NCI-H1436 treated with DMSO at 0.1 percent for 48 hours (cell line): Measurements from ENCODE around the gene STK4.
A peak's percentile ranks its signal among the peaks of the same experiment; 100 is the strongest.

ENCODE experiments used
- DNase-seq: peaks from one replicate; lab custom pipeline; 2025; lab: John Stamatoyannopoulos, UW

The STK4 gene

DNA sequence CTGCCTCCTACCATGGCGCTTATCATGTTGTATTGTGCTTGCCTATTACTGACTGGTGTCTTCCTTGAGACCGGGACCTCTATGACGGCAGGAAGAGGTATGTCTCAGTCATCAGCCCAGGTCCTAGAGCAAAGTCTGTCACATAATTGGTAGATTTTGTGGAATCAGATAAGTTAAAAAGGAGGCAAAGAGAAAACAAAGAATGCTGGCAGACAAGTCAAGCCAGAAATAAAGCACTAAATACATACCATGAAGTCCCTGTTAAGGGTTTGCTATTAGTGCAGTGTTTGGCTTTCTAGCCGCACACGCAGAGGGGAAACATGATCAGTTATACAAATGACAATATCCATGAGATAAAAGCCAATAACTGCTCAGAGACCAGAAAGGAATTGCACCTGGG is 12.1 kb upstream of the STK4 start:
- DNase-seq: no peak

DNA sequence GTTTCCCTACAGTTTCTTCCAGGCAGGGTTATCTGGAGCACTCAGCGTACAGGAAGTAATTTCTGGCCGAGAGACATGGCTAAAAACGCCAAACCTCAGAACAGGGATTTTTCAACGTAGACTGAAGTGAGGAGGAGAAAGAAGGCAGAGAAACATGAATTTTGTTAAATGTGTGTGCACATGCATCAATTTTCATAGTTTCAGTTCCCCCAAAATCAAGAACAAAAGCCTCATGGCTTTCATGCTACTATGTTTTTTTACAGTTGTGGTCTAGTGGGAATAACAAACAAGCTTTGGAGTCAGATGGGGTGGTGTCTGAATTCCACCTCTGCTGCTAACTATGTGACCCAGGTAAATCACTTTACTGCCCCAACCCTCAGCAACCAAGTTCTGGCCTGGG is 11.0 kb upstream of the STK4 start:
- DNase-seq: no peak

DNA sequence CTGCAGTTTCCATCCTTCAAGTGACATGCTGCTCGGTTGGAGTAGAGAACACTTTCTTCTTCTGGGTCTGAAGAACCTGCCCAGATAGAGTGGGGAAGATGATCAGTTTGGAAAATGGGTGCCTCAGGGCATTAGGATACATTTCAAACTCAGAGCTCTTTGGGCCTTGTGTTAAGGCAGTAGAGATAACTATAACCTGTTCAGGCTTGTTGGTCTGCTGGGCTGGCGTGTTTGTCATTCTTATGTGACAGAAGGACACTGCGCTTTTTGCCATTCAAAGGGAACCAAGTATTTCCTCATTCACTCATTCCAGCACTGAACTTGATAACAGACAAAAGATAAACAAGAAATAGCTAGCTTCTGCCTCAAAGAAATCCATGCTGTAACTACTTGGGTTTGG is 9.9 kb upstream of the STK4 start:
- DNase-seq: no peak

DNA sequence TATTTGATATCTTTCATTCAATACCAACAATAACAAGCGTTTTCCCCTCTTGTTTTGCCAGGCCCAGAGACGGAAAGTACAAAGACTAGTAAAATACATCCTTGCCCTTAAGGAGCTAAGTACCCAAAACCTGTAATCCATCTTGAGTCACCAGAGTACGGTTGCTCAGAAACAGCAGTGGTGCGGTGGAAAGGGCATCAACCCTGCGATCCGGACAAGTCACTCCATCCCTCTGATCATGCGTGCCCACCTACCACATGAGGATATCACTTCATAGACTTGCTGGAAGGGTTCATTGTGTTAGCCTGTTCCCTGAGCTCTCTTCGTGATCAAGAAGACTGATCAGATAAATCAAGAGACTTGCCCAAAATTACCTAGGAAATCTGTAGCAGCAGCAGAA is 8.0 kb upstream of the STK4 start:
- DNase-seq: no peak

DNA sequence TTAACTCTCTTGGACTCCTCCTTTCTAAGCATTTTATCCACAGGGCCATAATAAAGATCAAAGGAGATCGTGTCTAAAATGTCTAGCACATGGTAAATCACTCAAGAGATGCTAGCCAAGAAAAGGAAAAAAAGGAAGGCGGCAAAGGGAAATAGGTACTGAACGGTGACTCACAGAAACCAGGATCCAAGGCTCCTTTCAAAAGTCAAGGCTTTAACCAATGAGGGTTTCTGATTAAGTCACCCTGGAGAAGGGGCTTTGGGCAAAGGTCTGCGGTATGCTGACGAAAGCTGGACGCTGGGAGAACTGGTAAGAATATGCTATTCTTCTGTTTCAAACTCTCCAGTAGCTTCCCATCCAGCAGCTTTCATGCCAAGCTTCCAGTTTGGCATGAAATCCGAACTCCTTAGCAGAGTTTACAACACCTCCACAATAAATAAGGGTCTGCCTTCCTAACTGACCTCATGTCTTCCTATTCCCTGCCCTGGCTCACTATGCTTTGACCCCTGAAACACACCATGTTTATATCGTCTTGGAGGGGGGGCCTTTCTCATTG is 7.2 kb upstream of the STK4 start:
- DNase-seq: no peak

DNA sequence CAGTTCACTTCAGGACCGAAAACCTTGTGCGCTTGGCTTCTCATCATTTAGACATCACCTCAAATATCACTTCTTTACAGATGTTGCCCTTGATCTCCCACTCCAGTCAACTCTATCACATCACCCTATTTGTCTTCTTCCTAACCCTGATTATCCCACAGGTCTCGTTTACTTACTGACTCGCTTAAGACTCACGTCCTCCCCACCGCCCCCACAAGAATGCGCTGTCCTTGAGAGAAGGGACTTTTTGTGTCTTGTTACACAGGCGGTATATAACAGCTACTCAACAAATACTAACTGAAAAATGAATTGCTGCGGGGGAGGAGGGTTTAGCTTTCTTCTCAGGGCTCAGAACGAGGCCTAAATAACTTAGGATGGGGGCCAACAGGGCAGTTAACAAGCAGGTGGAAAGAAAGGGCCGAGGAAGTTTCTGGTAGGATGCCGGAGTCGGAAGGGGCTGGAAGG is 6.6 kb upstream of the STK4 start:
- no peak for DNase-seq

DNA sequence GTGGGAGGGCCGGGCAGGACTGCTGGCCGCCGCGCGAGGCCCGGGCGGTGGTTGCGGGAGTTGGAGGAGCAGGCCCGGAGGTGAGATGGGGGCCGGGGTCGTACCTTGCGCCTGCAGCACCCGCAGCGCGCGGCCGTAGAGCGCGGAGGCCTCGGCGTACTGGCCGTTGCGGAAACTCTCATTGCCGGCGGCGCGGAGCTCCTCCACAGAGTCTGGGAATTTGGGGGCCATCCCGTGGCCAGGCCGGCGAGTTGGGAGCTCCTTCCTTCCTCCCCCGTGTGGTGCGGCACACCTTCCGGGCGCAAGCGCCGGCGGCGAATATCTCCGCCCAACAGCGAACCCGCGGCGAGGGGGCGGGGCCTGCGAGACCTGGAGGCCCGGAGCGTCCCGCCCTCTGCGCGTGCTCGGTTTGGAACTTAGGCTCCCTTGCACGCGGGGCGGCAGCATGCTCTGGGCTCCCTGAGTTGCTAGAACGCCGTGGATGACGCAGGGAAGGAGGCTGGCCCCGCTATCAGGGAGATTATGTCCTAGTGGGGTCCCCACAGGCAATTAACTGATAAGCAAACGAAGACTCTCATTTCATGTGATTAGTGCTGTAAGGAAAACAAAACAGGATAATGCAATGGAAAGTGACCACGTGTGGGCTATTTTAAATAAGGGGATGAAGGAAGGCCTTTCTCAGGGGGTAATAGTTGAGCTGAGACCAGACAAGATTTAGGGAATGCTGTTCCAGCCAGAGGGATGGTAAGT is 6.0 kb upstream of the STK4 start, which contains the start of gene TOMM34:
TSS of gene TOMM34 (minus strand) at position 295 of the 750 bp plus-strand sequence. CDS start at position 231, 64 bp downstream.
- DNase-seq: peak; percentile 73

DNA sequence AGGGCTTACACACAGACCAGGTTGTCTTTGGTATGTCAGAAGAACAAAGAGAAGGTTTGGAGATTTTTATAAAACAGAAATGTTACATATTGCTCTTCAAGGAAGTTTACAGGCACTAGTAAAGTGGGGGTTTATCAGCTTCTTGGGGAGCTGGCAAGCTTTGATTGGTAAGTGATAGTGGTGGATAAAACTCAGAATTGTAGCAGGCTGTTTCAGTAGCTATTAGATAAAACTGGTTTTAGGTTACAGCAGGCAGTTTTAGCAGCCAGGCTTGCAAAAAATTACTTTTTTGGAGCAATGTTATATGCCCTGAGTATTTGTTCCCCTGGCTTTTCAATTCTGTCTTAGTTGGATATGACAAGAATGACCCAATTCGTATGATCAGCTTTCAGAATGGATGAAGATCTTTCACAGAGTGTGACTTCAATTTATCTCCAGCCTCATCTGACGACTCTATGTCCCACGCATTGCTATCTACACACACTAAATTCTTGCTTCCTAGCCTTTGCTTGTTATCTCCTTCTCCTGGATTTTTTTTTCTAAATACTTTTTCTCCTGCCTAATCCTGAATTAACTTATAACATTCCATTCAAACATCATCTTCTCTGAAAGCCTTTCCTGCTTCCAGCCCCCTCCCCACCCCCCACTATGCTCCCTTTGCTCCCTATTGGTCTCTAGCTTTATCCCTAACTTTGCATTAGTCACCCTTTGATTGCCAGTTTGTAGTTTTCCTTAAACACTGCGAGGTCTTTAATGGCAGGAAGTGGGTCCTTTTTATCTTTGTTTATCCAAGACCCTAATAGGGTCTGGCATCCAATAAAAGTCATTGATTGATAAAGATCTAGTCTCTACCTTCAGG is 5.1 kb upstream of the STK4 start:
- no peak for DNase-seq

DNA sequence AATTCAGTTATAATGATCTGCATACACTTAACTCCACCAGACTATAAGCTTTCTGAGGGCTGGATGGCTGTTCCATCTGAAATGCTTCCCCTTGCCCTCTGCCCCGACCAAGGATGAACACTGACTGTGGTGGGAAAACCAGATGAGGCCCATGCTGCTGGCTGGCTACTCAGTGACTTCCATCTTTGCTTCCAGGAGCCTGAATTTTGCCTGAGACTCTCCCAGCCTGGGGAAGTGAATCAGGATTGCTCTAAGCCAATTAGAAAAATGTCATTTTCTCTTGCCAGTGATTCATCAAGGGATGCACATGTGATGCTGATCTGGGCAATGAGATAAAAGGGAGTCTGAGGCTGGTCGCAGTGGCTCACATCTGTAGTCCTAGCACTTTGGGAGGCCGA is 4.4 kb upstream of the STK4 start:
- no peak for DNase-seq

DNA sequence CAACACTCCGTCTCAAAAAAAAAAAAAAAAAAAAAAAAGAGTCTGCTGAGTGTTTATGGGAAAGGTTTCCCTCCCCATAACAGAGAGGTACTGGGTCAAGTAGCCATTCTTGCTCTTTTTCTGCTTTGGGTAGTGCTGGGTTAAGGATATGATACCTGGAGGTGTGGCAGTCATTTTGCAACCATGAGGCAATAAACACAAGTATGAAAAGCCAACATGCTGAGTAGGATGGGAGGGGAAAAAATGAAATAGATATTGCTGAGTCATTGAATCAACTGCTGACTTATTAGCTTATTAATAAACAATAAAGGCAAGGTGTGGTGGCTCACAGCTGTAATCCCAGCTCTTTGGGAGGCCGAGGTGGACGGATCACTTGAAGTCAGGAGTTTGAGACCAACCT is 3.8 kb upstream of the STK4 start:
- DNase-seq: no peak

DNA sequence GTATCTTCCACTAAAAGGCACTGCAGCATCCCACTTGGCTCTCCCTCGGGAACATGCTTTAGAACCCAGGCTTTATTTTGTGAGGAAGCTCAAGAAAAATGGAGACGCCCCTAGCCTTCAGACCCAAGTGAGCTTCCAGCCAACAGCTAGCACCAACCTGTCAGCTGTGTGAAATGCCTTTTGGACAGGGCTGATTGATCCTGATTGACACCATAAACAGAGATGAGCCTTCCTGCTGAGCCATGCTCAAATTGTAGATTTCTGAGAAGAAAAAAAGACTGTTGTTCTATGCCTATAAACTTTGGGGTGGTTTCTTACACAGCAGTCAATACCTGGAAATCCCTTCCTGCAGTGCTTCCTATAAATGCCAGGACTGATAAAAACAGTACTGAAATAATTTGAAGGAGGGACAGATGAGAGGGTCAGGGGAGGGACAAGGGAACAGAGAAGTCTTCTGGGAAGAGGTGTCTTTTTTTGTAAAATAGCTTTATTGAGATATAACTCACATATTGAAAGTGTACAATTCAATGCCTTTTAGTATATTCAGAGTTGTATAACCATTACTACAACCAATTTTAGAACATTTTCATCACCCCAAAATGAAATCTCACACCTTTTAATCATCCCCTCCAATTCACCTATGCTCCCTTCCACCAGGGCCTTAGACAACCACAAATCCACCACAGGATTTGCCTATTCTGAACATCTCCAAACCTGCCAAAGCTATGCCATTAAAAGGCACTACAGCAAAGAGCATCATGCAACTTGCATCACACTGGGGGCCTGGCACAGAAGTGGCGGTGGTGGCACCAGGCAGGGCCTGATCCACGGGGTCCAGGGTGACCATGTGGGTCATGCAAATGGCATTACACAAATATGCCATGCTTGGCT is 2.7 kb upstream of the STK4 start:
- no peak for DNase-seq

DNA sequence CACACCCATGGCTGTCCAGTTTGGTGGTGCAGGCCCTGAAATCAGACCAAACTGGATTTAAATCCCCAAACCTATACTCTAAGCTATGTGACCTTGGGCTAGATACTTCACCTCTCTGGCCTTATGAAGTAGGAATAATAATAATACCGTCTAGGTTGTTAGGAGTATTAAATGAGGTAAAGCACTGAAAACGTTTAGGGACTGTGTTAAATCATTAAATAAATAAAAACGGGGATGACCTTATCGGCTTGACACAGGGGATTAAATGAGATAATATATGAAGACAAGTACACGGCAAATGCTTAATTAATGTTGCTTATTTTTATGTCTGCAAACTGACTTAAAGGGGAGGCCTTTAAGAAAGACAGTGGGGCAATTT is 672 bp upstream of the STK4 start:
- no peak for DNase-seq

DNA sequence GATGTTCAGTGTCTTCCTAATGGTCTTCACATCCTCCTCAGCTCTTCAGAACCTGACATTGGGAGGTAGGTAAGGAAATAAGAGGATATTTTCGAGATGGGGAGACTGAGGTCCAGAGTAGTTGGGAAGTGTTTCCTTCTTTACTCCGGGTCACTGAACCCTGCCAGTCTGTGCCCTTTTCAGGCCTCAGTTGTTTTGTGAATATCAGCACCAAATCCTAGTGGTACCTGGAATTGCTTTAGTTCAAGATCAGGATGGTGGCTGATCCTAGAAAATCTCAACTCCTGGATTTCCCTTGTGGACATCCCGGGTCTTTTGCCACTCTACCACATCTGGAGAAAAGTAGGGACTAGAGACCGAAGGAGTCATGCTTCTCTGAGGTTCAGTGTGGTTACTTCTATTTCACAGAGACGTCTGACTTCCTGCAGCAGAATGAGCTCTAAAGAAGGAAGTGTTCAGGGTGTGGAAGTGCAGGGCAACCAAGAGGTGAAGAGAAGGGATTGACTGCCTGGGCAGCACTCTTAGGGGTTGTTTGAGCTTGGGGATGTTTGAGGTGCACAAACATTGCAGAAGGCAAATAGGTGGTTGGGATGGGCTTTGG is 995 bp downstream of the STK4 start:
- DNase-seq: no peak

DNA sequence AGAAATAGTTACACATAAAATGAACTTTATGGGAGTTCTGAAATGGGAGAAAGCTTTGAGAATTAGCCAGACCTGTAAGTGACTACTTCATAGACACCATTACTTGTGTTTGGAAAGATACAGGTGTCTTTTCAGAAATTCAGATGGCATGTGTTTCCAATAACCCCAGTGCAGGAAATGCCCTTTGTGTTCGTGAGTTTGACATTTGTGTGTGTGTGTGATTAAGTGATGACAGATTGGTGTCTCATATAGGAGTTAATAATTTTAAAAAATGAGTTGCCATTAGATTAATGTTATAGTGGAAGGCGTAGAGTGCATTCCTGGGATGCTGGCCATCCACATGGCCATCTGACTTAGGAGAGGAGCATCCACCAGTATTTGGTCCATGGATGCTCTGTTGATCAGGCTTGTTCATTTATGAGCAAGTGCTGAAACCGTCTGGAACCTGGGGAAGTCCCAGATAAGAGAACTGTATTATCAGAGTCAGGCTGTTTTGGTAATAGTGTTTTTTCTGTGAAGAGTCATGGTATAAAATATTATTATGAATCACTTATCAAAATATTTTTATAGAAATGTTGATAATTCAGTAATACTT is 3.1 kb downstream of the STK4 start:
- DNase-seq: no peak

DNA sequence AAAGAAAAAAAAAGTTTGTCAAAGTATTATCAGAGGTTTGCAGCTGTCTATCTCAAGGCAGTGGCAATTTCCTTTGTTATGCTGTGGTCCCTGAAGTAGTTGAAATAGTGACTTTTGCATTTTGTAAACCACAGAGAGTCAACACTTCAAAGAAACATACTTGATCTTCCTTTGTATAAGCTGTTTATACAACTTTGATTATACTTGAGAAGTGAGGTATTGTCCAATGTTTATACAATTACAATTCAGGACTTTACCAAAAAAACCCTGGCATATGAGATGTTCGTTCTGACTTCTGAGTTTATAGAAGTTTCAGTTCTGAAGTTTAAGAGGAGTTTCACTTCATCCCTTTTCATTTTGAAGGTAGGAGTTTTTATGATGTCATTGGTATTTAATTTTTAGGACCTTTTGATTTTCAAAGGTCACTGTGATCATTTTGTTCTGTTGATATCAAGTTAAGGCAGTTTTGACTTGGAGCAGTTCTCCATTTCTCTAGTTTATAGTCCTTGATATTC is 4.0 kb downstream of the STK4 start:
- DNase-seq: no peak

DNA sequence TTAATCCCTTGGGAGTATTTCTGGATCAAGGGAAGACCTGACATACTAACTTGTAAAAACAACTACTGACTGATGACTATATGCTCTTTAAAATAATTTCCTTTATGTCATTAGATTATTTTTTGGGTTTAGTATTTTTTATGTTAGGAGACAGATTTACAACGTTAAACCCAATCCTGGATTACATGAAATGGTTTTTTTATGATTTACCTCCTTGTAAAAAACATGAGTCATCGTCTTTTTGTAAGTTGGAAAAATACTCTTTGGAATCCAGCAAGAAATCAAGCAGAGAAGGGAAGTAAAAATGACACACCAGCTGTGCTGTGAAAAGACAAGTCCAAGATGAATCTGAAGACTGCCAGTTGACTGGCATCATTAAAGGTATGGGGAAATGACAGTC is 6.7 kb downstream of the STK4 start:
- no peak for DNase-seq

DNA sequence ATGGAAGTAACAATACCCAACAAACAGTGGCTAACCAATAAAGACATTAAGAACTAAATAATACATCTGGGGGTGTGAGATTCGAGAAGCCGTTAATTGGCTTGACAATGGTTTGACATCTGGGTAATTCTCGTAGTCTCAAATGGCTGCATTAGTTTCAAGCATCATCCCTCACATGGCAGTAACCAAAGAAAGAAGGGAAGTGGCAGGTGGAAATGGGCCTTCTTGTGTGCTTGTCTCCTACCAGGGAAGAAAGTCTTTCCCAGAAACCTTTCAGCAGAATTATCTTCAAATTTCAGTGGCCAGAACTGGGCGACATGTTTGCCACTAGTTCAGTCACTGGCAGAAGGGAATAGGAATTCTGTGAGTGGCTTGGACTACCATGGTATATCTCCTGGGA is 10.4 kb downstream of the STK4 start:
- no peak for DNase-seq

DNA sequence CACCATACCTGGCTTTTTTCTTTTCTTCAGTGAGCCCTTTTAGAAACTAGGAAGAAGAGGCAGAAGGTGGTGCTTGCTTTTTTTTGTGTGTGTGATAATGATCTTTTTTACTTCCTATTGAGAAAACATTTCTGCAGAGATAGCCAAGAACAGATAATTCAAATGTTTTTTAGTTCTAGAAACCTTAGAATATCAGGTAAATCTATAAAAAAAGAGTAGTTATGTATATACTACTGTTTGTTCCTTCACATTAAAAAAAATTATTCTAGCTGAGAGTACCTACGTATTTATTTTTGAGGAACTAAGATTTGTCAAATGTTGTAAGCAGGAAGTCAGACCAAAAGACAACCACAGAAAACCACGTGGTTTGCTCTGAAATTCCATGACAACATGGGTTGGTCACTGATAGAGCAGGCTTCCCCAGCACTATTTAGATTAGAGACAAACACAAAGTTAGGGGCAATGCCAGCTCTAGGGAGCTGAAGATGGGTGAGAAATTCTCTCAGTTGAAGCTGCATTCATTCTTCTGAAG is 12.8 kb downstream of the STK4 start:
- no peak for DNase-seq

DNA sequence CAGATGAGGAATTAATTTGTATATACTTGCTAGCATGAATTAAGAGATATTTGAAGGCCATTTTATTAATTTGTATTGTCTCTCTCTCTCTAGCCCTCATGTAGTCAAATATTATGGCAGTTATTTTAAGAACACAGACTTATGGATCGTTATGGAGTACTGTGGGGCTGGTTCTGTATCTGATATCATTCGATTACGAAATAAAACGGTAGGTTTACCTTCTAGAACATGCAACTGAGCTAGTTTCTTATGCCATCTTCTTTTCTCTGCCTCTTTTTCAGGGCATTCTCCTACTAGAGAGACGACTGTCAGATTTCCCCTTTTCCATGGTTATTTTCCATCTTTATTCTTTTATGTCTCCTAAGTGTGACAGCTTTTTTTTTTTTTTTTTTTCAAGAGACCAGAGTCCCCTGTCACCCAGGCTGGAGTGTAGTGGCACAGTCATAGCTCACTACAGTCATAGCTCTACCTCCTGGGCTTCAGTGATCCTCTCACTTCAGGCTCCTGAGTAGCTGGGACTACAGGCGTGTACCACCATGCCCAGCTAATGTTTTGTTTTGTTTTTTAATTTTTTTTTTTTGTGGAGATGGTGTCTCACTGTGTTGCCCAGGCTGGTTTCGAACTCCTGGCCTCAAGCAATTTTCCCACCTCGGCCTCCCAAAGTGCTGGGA is 15.6 kb downstream of the STK4 start:
- no peak for DNase-seq

DNA sequence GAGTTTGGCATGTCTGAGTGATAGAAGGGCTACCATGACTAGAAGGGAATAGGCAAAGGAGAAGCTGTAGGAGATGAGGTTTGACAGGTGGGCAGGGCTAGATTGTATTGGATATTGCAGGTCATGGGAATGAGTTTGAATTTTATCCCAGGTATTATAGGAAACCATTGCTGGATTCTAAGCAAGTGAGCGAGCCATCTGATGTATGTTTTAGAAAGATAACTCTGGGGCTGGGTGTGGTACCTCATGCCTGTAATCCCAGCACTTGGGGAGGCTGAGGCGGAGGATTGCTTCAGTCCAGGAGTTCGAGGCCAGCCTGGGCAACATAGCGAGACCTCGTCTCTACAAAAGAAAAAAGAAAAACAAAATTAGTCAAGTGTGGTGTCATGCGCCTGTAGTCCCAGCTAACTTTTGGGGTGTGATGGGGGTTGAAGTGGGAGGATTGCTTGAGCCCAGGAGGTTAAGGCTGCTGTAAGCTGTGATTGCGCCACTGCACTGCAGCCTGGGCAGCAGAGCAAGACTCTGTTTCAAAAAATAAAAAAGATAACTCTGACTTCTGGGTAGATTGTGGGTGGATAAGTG is 16.9 kb downstream of the STK4 start:
- DNase-seq: no peak
